ENCODE results near the gene YEATS2. TPM values are rescaled to one million over a fixed set of nuclear protein-coding genes. Genes with fewer than 3 reads are reported as not detected.

The YEATS2 gene
- total and polyA plus RNA-seq, 2 experiments from 2014 or later = 15.2 to 72.8 TPM

DNA sequence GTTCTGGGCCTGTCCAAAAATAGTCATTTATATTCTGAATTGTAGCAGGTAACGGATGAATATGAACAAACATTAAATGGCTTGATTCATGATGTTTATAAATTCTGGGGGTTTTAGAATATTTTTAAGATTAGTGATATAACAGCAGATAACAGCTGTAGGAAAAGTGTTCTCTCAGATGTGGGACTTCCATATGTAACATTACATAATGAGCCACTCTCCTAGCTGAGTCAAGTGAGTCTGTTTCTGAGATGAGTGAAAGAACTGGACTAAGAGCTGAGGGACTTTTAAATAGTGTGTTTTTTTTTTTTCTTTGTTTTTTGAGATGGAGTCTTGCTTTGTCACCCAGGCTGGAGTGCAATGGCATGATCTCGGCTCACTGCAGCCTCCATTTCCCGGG, 13.9 kb downstream of the YEATS2 start:
- Histone ChIP-seq H4K20me1 (replicated peaks; ENCODE audit: insufficient read depth) (peaks cover 50% of the 10 kb centered on the region), H3K27ac (ENCODE audit: low read depth) (no peak overlapping the region), H3K9me2 (ENCODE audit: insufficient read depth) (no peaks in the 10 kb centered on the region), H3K79me2 (replicated peaks; ENCODE audit: insufficient read depth) (peaks cover 98% of the 10 kb centered on the region), H3K27me3 (ENCODE audit: insufficient read depth) (no peaks in the 10 kb centered on the region), H3K36me3 (ENCODE audit: insufficient read depth) (peaks cover 8% of the 10 kb centered on the region; the same call in 1 of the 2 replicates), H3F3A (replicated peaks; ENCODE audit: low read depth) (no peaks in the 10 kb centered on the region), H3K4me2 (no peak overlapping the region), H3K4me3 (no peak overlapping the region), H3K4me1 (ENCODE audit: insufficient read depth) (no peaks in the 10 kb centered on the region), H2AFZ (no peak overlapping the region)
- no peak overlapping the region for H3K27ac Mint-ChIP-seq
- H3K4me3 Mint-ChIP-seq = no peak overlapping the region
- H3K4me1 Mint-ChIP-seq = no peaks in the 10 kb centered on the region
- ATAC-seq = no peak
- DNase-seq (ENCODE audit: low spot score) = no peak
- peaks cover 5% of the 10 kb centered on the region for H3K27me3 Mint-ChIP-seq (ENCODE audit: insufficient read depth, low read depth, poor library complexity)
- no peaks in the 10 kb centered on the region for H3K9me3 Mint-ChIP-seq
- TF ChIP-seq POLR2AphosphoS5 (IDR thresholded peaks at IDR 0.05; ENCODE audit: low read depth) = no peak
- TF ChIP-seq NANOG (IDR thresholded peaks at IDR 0.05; ENCODE audit: borderline replicate concordance) = no peak
- TF ChIP-seq EZH2phosphoT487 (IDR thresholded peaks at IDR 0.05; ENCODE audit: unreplicated experiment) = no peak
- TF ChIP-seq STAT1 (IDR thresholded peaks at IDR 0.05; ENCODE audit: unreplicated experiment) = no peak
- TF ChIP-seq, protein P1, sequence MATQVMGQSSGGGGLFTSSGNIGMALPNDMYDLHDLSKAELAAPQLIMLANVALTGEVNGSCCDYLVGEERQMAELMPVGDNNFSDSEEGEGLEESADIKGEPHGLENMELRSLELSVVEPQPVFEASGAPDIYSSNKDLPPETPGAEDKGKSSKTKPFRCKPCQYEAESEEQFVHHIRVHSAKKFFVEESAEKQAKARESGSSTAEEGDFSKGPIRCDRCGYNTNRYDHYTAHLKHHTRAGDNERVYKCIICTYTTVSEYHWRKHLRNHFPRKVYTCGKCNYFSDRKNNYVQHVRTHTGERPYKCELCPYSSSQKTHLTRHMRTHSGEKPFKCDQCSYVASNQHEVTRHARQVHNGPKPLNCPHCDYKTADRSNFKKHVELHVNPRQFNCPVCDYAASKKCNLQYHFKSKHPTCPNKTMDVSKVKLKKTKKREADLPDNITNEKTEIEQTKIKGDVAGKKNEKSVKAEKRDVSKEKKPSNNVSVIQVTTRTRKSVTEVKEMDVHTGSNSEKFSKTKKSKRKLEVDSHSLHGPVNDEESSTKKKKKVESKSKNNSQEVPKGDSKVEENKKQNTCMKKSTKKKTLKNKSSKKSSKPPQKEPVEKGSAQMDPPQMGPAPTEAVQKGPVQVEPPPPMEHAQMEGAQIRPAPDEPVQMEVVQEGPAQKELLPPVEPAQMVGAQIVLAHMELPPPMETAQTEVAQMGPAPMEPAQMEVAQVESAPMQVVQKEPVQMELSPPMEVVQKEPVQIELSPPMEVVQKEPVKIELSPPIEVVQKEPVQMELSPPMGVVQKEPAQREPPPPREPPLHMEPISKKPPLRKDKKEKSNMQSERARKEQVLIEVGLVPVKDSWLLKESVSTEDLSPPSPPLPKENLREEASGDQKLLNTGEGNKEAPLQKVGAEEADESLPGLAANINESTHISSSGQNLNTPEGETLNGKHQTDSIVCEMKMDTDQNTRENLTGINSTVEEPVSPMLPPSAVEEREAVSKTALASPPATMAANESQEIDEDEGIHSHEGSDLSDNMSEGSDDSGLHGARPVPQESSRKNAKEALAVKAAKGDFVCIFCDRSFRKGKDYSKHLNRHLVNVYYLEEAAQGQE (IDR thresholded peaks at IDR 0.05; ENCODE audit: unreplicated experiment) = no peak
- no peak for TF ChIP-seq ZNF114 (CRISPR knock-in tag; IDR thresholded peaks at IDR 0.05)
- TF ChIP-seq, protein P2, sequence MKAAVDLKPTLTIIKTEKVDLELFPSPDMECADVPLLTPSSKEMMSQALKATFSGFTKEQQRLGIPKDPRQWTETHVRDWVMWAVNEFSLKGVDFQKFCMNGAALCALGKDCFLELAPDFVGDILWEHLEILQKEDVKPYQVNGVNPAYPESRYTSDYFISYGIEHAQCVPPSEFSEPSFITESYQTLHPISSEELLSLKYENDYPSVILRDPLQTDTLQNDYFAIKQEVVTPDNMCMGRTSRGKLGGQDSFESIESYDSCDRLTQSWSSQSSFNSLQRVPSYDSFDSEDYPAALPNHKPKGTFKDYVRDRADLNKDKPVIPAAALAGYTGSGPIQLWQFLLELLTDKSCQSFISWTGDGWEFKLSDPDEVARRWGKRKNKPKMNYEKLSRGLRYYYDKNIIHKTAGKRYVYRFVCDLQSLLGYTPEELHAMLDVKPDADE (IDR thresholded peaks at IDR 0.05) = no peak
- no peak for TF ChIP-seq CREB1 (CRISPR knock-in tag; IDR thresholded peaks at IDR 0.05; ENCODE audit: low read depth)
- TF ChIP-seq JUNB (IDR thresholded peaks at IDR 0.05; ENCODE audit: unreplicated experiment) = no peak
- TF ChIP-seq, protein P3, sequence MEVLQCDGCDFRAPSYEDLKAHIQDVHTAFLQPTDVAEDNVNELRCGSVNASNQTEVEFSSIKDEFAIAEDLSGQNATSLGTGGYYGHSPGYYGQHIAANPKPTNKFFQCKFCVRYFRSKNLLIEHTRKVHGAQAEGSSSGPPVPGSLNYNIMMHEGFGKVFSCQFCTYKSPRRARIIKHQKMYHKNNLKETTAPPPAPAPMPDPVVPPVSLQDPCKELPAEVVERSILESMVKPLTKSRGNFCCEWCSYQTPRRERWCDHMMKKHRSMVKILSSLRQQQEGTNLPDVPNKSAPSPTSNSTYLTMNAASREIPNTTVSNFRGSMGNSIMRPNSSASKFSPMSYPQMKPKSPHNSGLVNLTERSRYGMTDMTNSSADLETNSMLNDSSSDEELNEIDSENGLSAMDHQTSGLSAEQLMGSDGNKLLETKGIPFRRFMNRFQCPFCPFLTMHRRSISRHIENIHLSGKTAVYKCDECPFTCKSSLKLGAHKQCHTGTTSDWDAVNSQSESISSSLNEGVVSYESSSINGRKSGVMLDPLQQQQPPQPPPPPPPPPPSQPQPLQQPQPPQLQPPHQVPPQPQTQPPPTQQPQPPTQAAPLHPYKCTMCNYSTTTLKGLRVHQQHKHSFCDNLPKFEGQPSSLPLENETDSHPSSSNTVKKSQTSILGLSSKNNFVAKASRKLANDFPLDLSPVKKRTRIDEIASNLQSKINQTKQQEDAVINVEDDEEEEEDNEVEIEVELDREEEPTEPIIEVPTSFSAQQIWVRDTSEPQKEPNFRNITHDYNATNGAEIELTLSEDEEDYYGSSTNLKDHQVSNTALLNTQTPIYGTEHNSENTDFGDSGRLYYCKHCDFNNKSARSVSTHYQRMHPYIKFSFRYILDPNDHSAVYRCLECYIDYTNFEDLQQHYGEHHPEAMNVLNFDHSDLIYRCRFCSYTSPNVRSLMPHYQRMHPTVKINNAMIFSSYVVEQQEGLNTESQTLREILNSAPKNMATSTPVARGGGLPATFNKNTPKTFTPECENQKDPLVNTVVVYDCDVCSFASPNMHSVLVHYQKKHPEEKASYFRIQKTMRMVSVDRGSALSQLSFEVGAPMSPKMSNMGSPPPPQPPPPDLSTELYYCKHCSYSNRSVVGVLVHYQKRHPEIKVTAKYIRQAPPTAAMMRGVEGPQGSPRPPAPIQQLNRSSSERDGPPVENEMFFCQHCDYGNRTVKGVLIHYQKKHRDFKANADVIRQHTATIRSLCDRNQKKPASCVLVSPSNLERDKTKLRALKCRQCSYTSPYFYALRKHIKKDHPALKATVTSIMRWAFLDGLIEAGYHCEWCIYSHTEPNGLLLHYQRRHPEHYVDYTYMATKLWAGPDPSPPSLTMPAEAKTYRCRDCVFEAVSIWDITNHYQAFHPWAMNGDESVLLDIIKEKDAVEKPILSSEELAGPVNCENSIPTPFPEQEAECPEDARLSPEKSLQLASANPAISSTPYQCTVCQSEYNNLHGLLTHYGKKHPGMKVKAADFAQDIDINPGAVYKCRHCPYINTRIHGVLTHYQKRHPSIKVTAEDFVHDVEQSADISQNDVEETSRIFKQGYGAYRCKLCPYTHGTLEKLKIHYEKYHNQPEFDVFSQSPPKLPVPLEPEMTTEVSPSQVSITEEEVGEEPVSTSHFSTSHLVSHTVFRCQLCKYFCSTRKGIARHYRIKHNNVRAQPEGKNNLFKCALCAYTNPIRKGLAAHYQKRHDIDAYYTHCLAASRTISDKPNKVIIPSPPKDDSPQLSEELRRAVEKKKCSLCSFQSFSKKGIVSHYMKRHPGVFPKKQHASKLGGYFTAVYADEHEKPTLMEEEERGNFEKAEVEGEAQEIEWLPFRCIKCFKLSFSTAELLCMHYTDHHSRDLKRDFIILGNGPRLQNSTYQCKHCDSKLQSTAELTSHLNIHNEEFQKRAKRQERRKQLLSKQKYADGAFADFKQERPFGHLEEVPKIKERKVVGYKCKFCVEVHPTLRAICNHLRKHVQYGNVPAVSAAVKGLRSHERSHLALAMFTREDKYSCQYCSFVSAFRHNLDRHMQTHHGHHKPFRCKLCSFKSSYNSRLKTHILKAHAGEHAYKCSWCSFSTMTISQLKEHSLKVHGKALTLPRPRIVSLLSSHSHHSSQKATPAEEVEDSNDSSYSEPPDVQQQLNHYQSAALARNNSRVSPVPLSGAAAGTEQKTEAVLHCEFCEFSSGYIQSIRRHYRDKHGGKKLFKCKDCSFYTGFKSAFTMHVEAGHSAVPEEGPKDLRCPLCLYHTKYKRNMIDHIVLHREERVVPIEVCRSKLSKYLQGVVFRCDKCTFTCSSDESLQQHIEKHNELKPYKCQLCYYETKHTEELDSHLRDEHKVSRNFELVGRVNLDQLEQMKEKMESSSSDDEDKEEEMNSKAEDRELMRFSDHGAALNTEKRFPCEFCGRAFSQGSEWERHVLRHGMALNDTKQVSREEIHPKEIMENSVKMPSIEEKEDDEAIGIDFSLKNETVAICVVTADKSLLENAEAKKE (CRISPR knock-in tag; IDR thresholded peaks at IDR 0.05) = no peak
- TF ChIP-seq, protein P4, sequence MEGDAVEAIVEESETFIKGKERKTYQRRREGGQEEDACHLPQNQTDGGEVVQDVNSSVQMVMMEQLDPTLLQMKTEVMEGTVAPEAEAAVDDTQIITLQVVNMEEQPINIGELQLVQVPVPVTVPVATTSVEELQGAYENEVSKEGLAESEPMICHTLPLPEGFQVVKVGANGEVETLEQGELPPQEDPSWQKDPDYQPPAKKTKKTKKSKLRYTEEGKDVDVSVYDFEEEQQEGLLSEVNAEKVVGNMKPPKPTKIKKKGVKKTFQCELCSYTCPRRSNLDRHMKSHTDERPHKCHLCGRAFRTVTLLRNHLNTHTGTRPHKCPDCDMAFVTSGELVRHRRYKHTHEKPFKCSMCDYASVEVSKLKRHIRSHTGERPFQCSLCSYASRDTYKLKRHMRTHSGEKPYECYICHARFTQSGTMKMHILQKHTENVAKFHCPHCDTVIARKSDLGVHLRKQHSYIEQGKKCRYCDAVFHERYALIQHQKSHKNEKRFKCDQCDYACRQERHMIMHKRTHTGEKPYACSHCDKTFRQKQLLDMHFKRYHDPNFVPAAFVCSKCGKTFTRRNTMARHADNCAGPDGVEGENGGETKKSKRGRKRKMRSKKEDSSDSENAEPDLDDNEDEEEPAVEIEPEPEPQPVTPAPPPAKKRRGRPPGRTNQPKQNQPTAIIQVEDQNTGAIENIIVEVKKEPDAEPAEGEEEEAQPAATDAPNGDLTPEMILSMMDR (conservative IDR thresholded peaks at IDR 0.05; ENCODE audit: low read depth in 2 of 2) = no peak
- no peak for TF ChIP-seq EZH2 (IDR thresholded peaks at IDR 0.05; ENCODE audit: low read depth, unreplicated experiment)
- TF ChIP-seq ZNF331 (CRISPR knock-in tag; IDR thresholded peaks at IDR 0.05; ENCODE audit: low read depth) = no peak
- H3K36me3 Mint-ChIP-seq (ENCODE audit: low read depth) = peaks cover 9% of the 10 kb centered on the region

All from GM23338 (cell line).